IPS DF 6.9 (cell line): ENCODE measurements around the gene OPA1.

Experiments
- DNase-seq: peaks from one replicate; pipeline ENCODE4 v3.0.0-alpha.2; 2013; ENCODE audit warnings: low read depth, low spot score
- H3K27ac ChIP-seq: one replicate; pipeline ENCODE4 v1.5.1; 2013; ENCODE audit warnings: low read length, control low read depth
- H3K27me3 ChIP-seq: 2 replicates; pipeline ENCODE4 v1.6.1; 2013; ENCODE audit warnings: mild to moderate bottlenecking, low read length; ENCODE audit not compliant: control insufficient read depth, insufficient read depth
- H3K36me3 ChIP-seq: 2 replicates; pipeline ENCODE4 v1.6.1; 2013; ENCODE audit warnings: low read length; ENCODE audit not compliant: control insufficient read depth, insufficient read depth
- H3K4me1 ChIP-seq: 2 replicates; pipeline ENCODE4 v1.6.1; 2013; ENCODE audit warnings: low read length; ENCODE audit not compliant: control insufficient read depth, insufficient read depth
- H3K4me3 ChIP-seq: 2 replicates; pipeline ENCODE4 v1.5.1; 2013; ENCODE audit warnings: mild to moderate bottlenecking, low read length
- H3K9me3 ChIP-seq: 2 replicates; pipeline ENCODE4 v1.6.1; 2013; ENCODE audit warnings: low read length, inconsistent platforms; ENCODE audit not compliant: control insufficient read depth, insufficient read depth
- WGBS: extraction: QIAGEN DNeasy Blood & Tissue Kit; methylation state at CpG from one replicate; pipeline ENCODE4 v1.1.7; 2013; ENCODE audit warnings: mixed read lengths, missing lambda C conversion rate; ENCODE audit not compliant: insufficient read length, insufficient coverage; 5-methylcytosine and 5-hydroxymethylcytosine counted together

The OPA1 gene

DNA sequence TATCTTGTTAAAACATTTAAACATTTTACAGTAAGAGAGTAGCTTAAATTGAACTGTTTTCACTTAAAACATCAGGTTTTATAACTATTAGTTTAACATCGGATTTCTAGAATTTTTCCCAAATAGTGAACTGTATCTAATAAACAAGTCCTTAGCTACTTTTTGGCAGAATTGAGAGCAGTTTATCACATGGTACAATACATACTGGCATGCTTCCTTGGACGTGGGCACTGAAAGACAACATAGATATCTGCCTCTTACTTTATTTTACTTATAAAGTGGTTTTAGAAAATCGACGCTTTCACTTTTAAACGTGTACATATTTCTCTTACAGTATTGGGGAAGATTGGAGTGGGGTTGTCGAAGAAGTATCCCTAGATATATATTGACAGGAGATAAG, 52.8 kb downstream of the OPA1 start:
- H3K9me3 ChIP-seq = no peaks in the 10 kb centered on the region
- H3K4me1 ChIP-seq = no peaks in the 10 kb centered on the region
- peaks cover 2% of the 10 kb centered on the region; the same call in 1 of the 2 replicates for H3K36me3 ChIP-seq
- no peak overlapping the region for H3K4me3 ChIP-seq
- no peak overlapping the region for H3K27ac ChIP-seq
- H3K27me3 ChIP-seq = no peaks in the 10 kb centered on the region
- 100% methylated on average over 1 of the region's 6 CpGs for WGBS
- no peak for DNase-seq

DNA sequence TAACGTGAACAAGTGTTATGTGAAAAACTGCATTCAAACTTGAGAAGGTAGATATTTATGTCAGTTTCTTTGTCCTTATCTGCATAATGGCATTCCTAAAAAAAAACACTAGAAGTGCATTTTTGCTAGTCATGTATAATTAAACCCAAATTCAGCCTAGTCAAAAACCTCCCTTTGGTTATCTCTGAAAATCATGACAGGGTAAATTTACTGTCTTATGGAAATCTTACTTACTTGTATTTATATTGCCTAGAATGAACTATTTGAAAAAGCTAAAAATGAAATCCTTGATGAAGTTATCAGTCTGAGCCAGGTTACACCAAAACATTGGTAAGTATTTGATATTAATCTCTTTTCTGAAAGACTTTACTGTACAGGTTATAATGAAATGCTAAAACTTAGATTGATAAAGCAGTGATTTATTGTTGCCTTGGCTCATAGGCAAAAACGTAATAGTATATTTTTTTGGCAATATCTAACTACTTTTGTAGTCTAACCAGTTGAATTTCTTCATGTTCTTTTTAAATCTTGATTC, 55.6 kb downstream of the OPA1 start:
- Histone ChIP-seq H3K4me3 (no peak overlapping the region), H3K9me3 (no peaks in the 10 kb centered on the region), H3K27me3 (no peaks in the 10 kb centered on the region), H3K4me1 (no peaks in the 10 kb centered on the region), H3K27ac (no peak overlapping the region), H3K36me3 (peaks cover 2% of the 10 kb centered on the region; the same call in 1 of the 2 replicates)
- WGBS = no CpG with 5 or more reads among the region's 2 CpGs
- no peak for DNase-seq

DNA sequence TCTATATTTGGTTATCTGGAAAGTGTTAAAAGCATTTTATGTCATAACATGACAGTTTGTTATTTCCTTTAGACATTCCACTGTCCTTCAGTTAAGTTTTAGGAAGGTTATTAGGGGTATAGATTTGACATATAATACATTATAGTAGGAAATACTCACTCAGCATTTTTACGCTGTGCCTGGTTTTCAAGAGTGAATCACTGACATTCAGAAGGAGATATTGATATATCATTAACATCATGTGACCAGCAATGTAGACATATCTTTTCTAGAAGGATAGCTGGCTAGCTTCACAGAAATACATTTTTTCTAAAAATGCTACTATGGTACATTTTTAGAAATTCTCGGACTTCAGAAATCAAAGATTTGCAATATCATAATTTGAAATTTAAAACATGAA, 57.6 kb downstream of the OPA1 start:
- Histone ChIP-seq H3K4me3 (no peak overlapping the region), H3K36me3 (peaks cover 2% of the 10 kb centered on the region; the same call in 1 of the 2 replicates), H3K27me3 (no peaks in the 10 kb centered on the region), H3K27ac (no peak overlapping the region), H3K4me1 (no peaks in the 10 kb centered on the region), H3K9me3 (no peaks in the 10 kb centered on the region)
- no CpG with 5 or more reads among the region's 2 CpGs for WGBS
- no peak for DNase-seq

DNA sequence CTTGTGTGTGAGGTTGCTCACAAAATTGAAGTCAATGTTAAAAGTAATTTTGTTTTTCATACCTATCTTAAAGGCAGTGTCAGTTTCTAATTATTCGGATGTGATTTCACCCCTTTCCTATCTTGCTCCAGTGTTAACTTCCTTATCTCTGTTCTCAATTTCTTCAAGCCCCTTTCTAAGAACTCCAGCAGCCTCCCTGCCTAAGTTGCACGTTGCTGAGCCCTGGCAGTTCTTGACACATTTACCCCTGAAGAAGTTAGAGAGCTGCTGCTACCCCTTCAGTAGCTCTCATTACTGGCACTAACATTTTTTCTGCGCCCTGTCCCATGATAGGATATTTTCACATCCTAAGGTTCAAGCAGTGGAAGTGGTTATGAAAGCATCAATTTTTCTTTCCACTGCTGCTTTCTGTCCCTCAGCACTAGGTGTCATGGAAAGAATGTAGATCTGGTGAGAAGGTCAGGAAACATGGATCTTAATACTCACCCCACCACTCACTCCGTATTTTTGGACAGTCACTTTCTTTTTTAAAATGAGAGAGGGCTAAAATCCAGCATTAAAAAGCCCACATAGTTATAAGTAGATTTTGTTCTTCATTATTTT, 62.9 kb downstream of the OPA1 start:
- Histone ChIP-seq H3K27me3 (no peaks in the 10 kb centered on the region), H3K27ac (no peak overlapping the region), H3K36me3 (peaks cover 2% of the 10 kb centered on the region; the same call in 1 of the 2 replicates), H3K4me3 (no peak overlapping the region), H3K9me3 (no peaks in the 10 kb centered on the region), H3K4me1 (no peaks in the 10 kb centered on the region; the same call in 1 of the 2 replicates)
- no peak for DNase-seq
- no CpG with 5 or more reads among the region's 4 CpGs for WGBS

DNA sequence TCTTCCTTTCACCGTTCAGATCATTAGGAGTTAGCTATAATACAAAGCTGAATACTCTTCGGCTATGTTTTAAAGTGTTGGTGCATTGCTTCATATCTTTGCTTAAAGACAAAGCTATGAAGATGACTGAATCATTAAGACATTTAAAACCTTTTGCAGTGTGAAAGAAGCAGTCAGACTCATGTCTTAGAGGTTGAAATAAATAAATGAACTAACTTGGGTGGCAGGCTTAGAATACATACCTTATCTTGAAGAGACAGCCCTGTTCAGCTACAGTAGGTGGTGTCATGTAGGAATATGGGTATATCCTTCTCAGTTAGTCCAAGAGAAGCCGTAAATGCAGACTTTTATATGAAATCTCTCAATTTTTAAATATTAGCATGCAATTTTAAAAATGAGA, 63.4 kb downstream of the OPA1 start:
- no peaks in the 10 kb centered on the region for H3K27me3 ChIP-seq
- H3K9me3 ChIP-seq = no peaks in the 10 kb centered on the region
- H3K36me3 ChIP-seq = 0 out of 2 replicates have a peak, but pooled peaks cover 2% of the 10 kb centered on the region
- no CpG with 5 or more reads among the region's 3 CpGs for WGBS
- no peak for DNase-seq
- no peaks in the 10 kb centered on the region; the same call in 1 of the 2 replicates for H3K4me1 ChIP-seq
- H3K4me3 ChIP-seq = no peak overlapping the region
- no peak overlapping the region for H3K27ac ChIP-seq

DNA sequence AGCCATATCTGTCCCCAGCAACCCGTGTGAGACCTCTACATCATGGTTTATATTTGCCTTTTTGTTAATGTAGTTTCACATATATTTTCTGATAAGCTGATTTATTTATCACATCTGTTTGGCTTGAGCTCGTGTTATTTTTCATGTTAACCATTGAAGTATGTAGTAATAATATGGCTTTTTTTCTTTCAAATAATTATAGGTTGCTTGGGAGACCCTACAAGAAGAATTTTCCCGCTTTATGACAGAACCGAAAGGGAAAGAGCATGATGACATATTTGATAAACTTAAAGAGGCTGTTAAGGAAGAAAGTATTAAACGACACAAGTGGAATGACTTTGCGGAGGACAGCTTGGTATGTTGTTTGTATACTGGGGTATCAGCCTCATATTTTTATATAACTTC, 63.9 kb downstream of the OPA1 start:
- no peak for DNase-seq
- no peaks in the 10 kb centered on the region for H3K9me3 ChIP-seq
- H3K36me3 ChIP-seq = 0 out of 2 replicates have a peak, but pooled peaks cover 2% of the 10 kb centered on the region
- no peak overlapping the region for H3K4me3 ChIP-seq
- H3K4me1 ChIP-seq = no peaks in the 10 kb centered on the region; the same call in 1 of the 2 replicates
- no CpG with 5 or more reads among the region's 6 CpGs for WGBS
- H3K27me3 ChIP-seq = no peaks in the 10 kb centered on the region
- H3K27ac ChIP-seq = no peak overlapping the region

DNA sequence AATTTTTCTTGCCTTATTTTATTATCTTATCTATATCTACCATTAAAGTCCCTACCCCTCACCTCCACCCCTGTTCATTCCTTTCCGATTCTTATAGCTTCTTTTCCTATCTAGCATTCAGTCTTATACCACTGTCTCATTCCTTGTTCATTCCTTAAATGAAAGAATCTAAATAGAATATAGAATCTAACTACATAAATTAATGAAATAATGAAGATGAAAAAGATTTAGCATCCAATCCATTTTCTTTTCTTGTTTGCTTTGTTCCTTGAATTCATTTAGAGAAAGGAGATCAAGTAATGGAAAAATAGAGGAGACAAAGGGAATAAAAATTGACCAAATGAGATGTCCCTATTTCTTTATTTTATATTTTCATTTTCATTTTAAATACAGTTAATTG, 67.2 kb downstream of the OPA1 start:
- no peak overlapping the region for H3K4me3 ChIP-seq
- H3K27ac ChIP-seq = no peak overlapping the region
- no peak for DNase-seq
- H3K36me3 ChIP-seq = peaks cover 2% of the 10 kb centered on the region; the same call in 1 of the 2 replicates
- 100% methylated on average over 1 of the region's 1 CpG for WGBS
- H3K4me1 ChIP-seq = no peaks in the 10 kb centered on the region; the same call in 1 of the 2 replicates
- H3K27me3 ChIP-seq = no peaks in the 10 kb centered on the region
- H3K9me3 ChIP-seq = no peaks in the 10 kb centered on the region

DNA sequence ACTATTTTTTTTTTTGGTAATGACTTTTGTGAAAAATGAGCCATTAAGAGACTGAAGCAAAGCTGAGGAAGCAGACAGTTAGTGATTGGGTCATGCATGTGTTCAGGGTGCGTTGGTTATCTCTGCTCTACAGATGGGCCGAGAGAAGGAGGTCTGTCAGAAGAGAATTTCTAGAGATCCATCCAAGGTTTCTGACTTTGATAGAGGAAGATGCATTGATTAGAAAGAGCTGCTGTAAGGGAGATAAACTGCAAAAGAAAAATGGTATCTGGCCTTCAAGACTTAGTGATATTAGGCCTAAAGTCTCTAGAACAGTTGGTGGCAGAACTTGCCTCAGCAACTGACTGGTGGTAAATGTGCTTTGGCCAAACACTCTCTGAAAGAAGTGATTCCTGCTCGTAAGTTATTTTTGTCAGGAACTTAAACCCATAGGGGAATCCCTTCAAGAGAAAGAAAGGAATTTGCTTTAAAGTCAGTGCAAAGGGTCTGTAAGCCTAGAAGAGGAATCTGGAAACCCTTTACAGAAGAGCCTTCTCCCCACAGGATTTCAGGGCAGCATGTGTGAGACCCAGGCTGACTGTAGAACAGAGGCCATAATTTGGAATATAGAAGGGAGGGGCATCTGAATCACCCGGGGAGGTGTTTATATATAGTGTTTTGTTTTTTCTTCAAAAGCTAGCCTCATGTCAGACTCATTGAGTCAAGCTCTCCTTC, 67.8 kb downstream of the OPA1 start:
- no peaks in the 10 kb centered on the region for H3K27me3 ChIP-seq
- no peaks in the 10 kb centered on the region; the same call in 1 of the 2 replicates for H3K4me1 ChIP-seq
- no peak overlapping the region for H3K4me3 ChIP-seq
- H3K27ac ChIP-seq = no peak overlapping the region
- H3K36me3 ChIP-seq = peaks cover 2% of the 10 kb centered on the region; the same call in 1 of the 2 replicates
- WGBS = no CpG with 5 or more reads among the region's 4 CpGs
- H3K9me3 ChIP-seq = no peaks in the 10 kb centered on the region
- DNase-seq = no peak

DNA sequence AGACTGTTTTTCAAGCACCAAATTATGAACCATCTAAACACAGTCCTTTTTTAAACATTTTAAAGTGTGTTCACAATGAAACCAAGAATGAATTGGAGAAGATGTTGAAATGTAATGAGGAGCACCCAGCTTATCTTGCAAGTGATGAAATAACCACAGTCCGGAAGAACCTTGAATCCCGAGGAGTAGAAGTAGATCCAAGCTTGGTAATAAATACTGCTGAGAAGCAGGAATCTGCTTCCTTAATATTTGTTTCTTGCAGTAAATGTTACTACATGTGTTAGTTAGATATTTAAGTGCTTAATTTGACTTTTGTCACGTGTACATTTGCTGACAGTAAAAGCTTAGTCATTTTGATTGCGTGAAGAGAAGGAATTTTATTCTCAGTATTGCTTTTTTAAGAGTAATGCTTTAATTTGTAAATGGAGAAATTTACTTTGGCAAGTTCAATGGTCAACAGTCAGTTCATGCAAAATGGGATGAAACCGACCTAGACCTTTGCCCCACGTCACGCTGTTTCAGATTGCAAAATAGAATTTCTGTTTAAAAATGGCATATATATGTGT, 69.8 kb downstream of the OPA1 start:
- Histone ChIP-seq H3K36me3 (peaks cover 5% of the 10 kb centered on the region; the same call in 1 of the 2 replicates), H3K4me1 (no peaks in the 10 kb centered on the region), H3K4me3 (no peak overlapping the region), H3K9me3 (no peaks in the 10 kb centered on the region), H3K27ac (no peak overlapping the region), H3K27me3 (no peaks in the 10 kb centered on the region)
- DNase-seq = no peak
- 100% methylated on average over 1 of the region's 7 CpGs for WGBS

DNA sequence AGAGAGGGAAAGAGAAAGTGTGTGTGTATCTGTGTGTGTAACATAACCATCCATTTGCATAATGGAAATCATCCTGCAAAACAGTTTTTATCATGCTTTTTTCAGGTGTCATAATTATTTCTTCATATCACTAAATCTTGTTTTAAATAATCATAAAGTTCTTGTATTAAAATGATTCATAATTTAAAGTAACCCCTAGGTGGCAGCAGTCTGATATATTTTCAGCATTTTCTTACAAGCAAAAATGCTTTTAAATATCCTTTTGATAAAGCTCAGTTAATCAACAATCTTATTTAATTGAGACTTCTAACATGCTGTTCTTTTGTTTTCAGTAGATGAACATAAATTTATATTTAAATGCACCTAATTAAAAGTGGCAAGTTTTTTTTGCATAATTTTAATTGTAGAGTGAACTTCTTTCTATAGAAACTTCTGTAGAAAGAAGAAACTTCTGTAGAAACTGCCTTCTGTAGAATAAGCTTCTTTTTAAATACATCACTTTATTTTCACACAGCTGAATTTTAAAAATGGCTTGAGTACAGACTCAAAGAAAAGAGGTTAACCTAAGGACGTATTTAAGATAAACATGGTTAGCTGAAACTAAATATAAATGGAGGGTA, 72.5 kb downstream of the OPA1 start:
- H3K27me3 ChIP-seq = no peaks in the 10 kb centered on the region
- no peak overlapping the region for H3K4me3 ChIP-seq
- no CpG with 5 or more reads among the region's 1 CpG for WGBS
- H3K36me3 ChIP-seq = peaks cover 10% of the 10 kb centered on the region; the same call in 1 of the 2 replicates
- H3K9me3 ChIP-seq = no peaks in the 10 kb centered on the region
- H3K4me1 ChIP-seq = no peaks in the 10 kb centered on the region
- no peak overlapping the region for H3K27ac ChIP-seq
- DNase-seq = no peak
